Measurements from ENCODE around the gene LCE2D. TPM values are rescaled to one million over a fixed set of nuclear protein-coding genes. Genes with fewer than 3 reads are reported as not detected.
"Not testable (repeated sequence)": the region's sequence is repeated elsewhere in the genome, so short reads cannot be mapped to it uniquely, and the experiment has no call there.

Gene LCE2D
- not detected for polyA plus RNA-seq (2013, experiment 1 of 2; ENCODE audit: insufficient read length)
- not detected for polyA plus RNA-seq (2013, experiment 2 of 2; ENCODE audit: insufficient read length)

- DNase-seq: no peak
These were observed at the start of gene LCE2D for GRCh38 chr1:152663098-152663497. LCE2D (plus strand) TSS chr1:152663380; CDS start chr1:152664106, 726 bp downstream.

GRCh38 chr1:152613511-152613910 is 49.7 kb upstream of the LCE2D start, which contains the start of gene LCE3B:
LCE3B (plus strand) TSS chr1:152613811; CDS start chr1:152613811, 0 bp downstream.
- DNase-seq: no peak

- no peak for DNase-seq
These were observed 41.2 kb upstream of the LCE2D start for GRCh38 chr1:152621993-152622392.

- DNase-seq: no peak
These were observed 40.4 kb upstream of the LCE2D start, which contains the start of gene LCE3A for GRCh38 chr1:152622803-152623202. LCE3A (minus strand) TSS chr1:152623103; CDS start chr1:152623103, 0 bp downstream.

- no peak for DNase-seq
These were observed 39.9 kb upstream of the LCE2D start for GRCh38 chr1:152623203-152623844.

GRCh38 chr1:152626744-152627143 is 36.4 kb upstream of the LCE2D start:
- no peak for DNase-seq

GRCh38 chr1:152630596-152630995 is 32.6 kb upstream of the LCE2D start:
- no peak for DNase-seq

GRCh38 chr1:152640351-152640750 is 22.8 kb upstream of the LCE2D start:
- DNase-seq: no peak

GRCh38 chr1:152643945-152644344 is 19.2 kb upstream of the LCE2D start:
- no peak for DNase-seq

GRCh38 chr1:152645146-152645545 is 18.0 kb upstream of the LCE2D start:
- DNase-seq: no peak

- DNase-seq: no peak
These were observed 16.5 kb upstream of the LCE2D start for GRCh38 chr1:152646656-152647055.

GRCh38 chr1:152654110-152654509 is 9.1 kb upstream of the LCE2D start:
- peak; percentile 53 for DNase-seq

- no peak for DNase-seq
These were observed 6.7 kb upstream of the LCE2D start for GRCh38 chr1:152656459-152656858.

- no peak for DNase-seq
These were observed 5.5 kb upstream of the LCE2D start for GRCh38 chr1:152657677-152658076.

- no peak for DNase-seq
These were observed 4.5 kb upstream of the LCE2D start for GRCh38 chr1:152658649-152659048.

GRCh38 chr1:152666171-152666570 is 3.0 kb downstream of the LCE2D start:
- DNase-seq: not testable (repeated sequence)

GRCh38 chr1:152667648-152668047 is 4.5 kb downstream of the LCE2D start:
- DNase-seq: no peak

GRCh38 chr1:152673016-152673415 is 9.8 kb downstream of the LCE2D start:
- DNase-seq: no peak

- DNase-seq: not testable (repeated sequence)
These were observed 11.8 kb downstream of the LCE2D start, which contains the start of gene LCE2C for GRCh38 chr1:152674983-152675382. LCE2C (plus strand) TSS chr1:152675279; CDS start chr1:152676016, 737 bp downstream.

GRCh38 chr1:152679459-152679858 is 16.3 kb downstream of the LCE2D start:
- no peak for DNase-seq

GRCh38 chr1:152681616-152682015 is 18.4 kb downstream of the LCE2D start:
- no peak for DNase-seq

GRCh38 chr1:152683846-152684245 is 20.7 kb downstream of the LCE2D start:
- no peak for DNase-seq

- DNase-seq: not testable (repeated sequence)
These were observed 22.6 kb downstream of the LCE2D start, which contains the start of gene LCE2B for GRCh38 chr1:152685823-152686222. LCE2B (plus strand) TSS chr1:152686123; CDS start chr1:152686844, 721 bp downstream.

All from fibroblast of skin of scalp (primary cell).